GM23338 (cell line): Measurements from ENCODE around the gene FXYD7. TPM values are rescaled to one million over a fixed set of nuclear protein-coding genes. Genes with fewer than 3 reads are reported as not detected.

Source experiments
- ATAC-seq: fragments of 200-7000 bp; cut with Tn5 transposase; 3 replicates; pipeline ENCODE4 v1.9.1; 2020
- DNase-seq: peaks from one replicate; pipeline ENCODE4 v3.0.0-alpha.2; 2015; ENCODE audit warnings: low spot score
- H2AFZ ChIP-seq: fragments of 200-600 bp; sonication (generic); 2 replicates; pipeline ENCODE4 v1.8.0; 2016; ENCODE audit warnings: antibody characterized with exemption, mild to moderate bottlenecking, moderate library complexity
- H3F3A ChIP-seq: fragments of 200-600 bp; sonication (generic); replicated peaks from 2 replicates; pipeline ENCODE4 v1.8.0; 2017; ENCODE audit warnings: antibody characterized with exemption, mixed run types, low read depth
- H3K27ac ChIP-seq: fragments of 200-600 bp; sonication (generic); 2 replicates; pipeline ENCODE4 v1.6.1; 2016; ENCODE audit warnings: low read depth
- H3K27me3 ChIP-seq: fragments of 200-600 bp; sonication (generic); 2 replicates; pipeline ENCODE4 v1.8.0; 2016; ENCODE audit warnings: mild to moderate bottlenecking, mixed run types, moderate library complexity; ENCODE audit not compliant: insufficient read depth
- H3K36me3 ChIP-seq: fragments of 200-600 bp; sonication (generic); 2 replicates; pipeline ENCODE4 v1.8.0; 2016; ENCODE audit warnings: mild to moderate bottlenecking; ENCODE audit not compliant: insufficient read depth
- H3K4me1 ChIP-seq: fragments of 200-600 bp; sonication (generic); 2 replicates; pipeline ENCODE4 v1.8.0; 2016; ENCODE audit warnings: mild to moderate bottlenecking, moderate library complexity; ENCODE audit not compliant: insufficient read depth
- H3K4me2 ChIP-seq: fragments of 200-600 bp; sonication (generic); 2 replicates; pipeline ENCODE4 v1.7.1; 2017; ENCODE audit warnings: mixed run types
- H3K4me3 ChIP-seq: fragments of 200-600 bp; sonication (generic); 2 replicates; pipeline ENCODE4 v1.6.1; 2016; ENCODE audit warnings: mixed run types
- H3K79me2 ChIP-seq: fragments of 200-600 bp; sonication (generic); replicated peaks from 2 replicates; pipeline ENCODE4 v1.8.0; 2017; ENCODE audit warnings: mild to moderate bottlenecking; ENCODE audit not compliant: insufficient read depth
- H3K9me2 ChIP-seq: fragments of 200-600 bp; sonication (generic); 2 replicates; pipeline ENCODE4 v1.8.0; 2017; ENCODE audit not compliant: insufficient read depth
- H4K20me1 ChIP-seq: fragments of 200-600 bp; sonication (generic); replicated peaks from 2 replicates; pipeline ENCODE4 v1.8.0; 2017; ENCODE audit warnings: mild to moderate bottlenecking; ENCODE audit not compliant: insufficient read depth
- H3K27ac Mint-ChIP-seq: 2 replicates; pipeline ENCODE4 v1.8.0; 2020; ENCODE audit warnings: inconsistent platforms, mild to moderate bottlenecking, moderate library complexity, mixed read lengths
- H3K27me3 Mint-ChIP-seq: 3 replicates; pipeline ENCODE4 v1.8.0; 2022; ENCODE audit warnings: low read depth, mild to moderate bottlenecking, moderate library complexity, mixed read lengths, inconsistent platforms; ENCODE audit not compliant: insufficient read depth, poor library complexity
- H3K36me3 Mint-ChIP-seq: 3 replicates; pipeline ENCODE4 v1.8.0; 2021; ENCODE audit warnings: low read depth, mild to moderate bottlenecking, inconsistent platforms, moderate library complexity, mixed read lengths
- H3K4me1 Mint-ChIP-seq: 3 replicates; pipeline ENCODE4 v1.8.0; 2020; ENCODE audit warnings: mild to moderate bottlenecking, inconsistent platforms, mixed read lengths
- H3K4me3 Mint-ChIP-seq: 3 replicates; pipeline ENCODE4 v1.8.0; 2021; ENCODE audit warnings: moderate library complexity, mild to moderate bottlenecking, inconsistent platforms, mixed read lengths
- H3K9me3 Mint-ChIP-seq: 3 replicates; pipeline ENCODE4 v1.8.0; 2020; ENCODE audit warnings: moderate library complexity, mild to moderate bottlenecking, inconsistent platforms, mixed read lengths
- CREB1 ChIP-seq: fragments of 250-450 bp; sonication (Bioruptor Pico); IDR thresholded peaks from 2 replicates; pipeline ENCODE4 v1.5.0; 2020; ENCODE audit warnings: low read depth, mild to moderate bottlenecking, moderate library complexity
- CTCF ChIP-seq, 2 experiments: fragments of 200-600 bp in 1 of 2; sonication (generic) in 1 of 2; conservative IDR thresholded peaks; 2 replicates each; pipeline versions ENCODE4 v1.5.1 to v1.6.1; 2016 to 2017; ENCODE audit warnings: antibody characterized with exemption in 2 of 2, low read depth in 2 of 2, mild to moderate bottlenecking in 2 of 2, moderate library complexity in 1 of 2
- ETS1 ChIP-seq: IDR thresholded peaks from 2 replicates; pipeline ENCODE4 v1.6.1; 2016; ENCODE audit warnings: antibody characterized with exemption
- EZH2 ChIP-seq: fragments of 200-600 bp; sonication (generic); IDR thresholded peaks from one replicate; pipeline ENCODE4 v1.8.0; 2017; ENCODE audit warnings: antibody characterized with exemption, mild to moderate bottlenecking, low read depth; ENCODE audit not compliant: unreplicated experiment
- EZH2phosphoT487 ChIP-seq: fragments of 200-600 bp; sonication (generic); IDR thresholded peaks from one replicate; pipeline ENCODE4 v1.8.1; 2018; ENCODE audit warnings: antibody characterized with exemption; ENCODE audit not compliant: unreplicated experiment
- JUNB ChIP-seq: IDR thresholded peaks from one replicate; pipeline ENCODE4 v1.6.1; 2016; ENCODE audit warnings: antibody characterized with exemption; ENCODE audit not compliant: unreplicated experiment
- NANOG ChIP-seq: IDR thresholded peaks from 2 replicates; pipeline ENCODE4 v1.6.1; 2016; ENCODE audit warnings: antibody characterized with exemption, borderline replicate concordance
- POLR2AphosphoS5 ChIP-seq: IDR thresholded peaks from 2 replicates; pipeline ENCODE4 v1.6.1; 2016; ENCODE audit warnings: antibody characterized with exemption, low read depth
- REST ChIP-seq: IDR thresholded peaks from one replicate; pipeline ENCODE4 v1.6.1; 2018; ENCODE audit warnings: antibody characterized with exemption; ENCODE audit not compliant: unreplicated experiment
- STAT1 ChIP-seq: IDR thresholded peaks from one replicate; pipeline ENCODE4 v1.6.1; 2016; ENCODE audit warnings: antibody characterized with exemption; ENCODE audit not compliant: unreplicated experiment
- ZNF114 ChIP-seq: fragments of 250-450 bp; sonication (Bioruptor Pico); IDR thresholded peaks from 2 replicates; pipeline ENCODE4 v1.5.0; 2020; ENCODE audit warnings: mild to moderate bottlenecking, moderate library complexity
- ZNF331 ChIP-seq: fragments of 250-450 bp; sonication (Bioruptor Pico); IDR thresholded peaks from 2 replicates; pipeline ENCODE4 v1.5.0; 2020; ENCODE audit warnings: low read depth, mild to moderate bottlenecking, moderate library complexity
- ZNF462 ChIP-seq: fragments of 250-450 bp; sonication (Bioruptor Pico); IDR thresholded peaks from 2 replicates; pipeline ENCODE4 v1.5.0; 2020; ENCODE audit warnings: mild to moderate bottlenecking, moderate library complexity
- polyA plus RNA-seq: library from polyadenylated mRNA; unstranded; fragments of >200 nt; fragmentation: Nextera tagmentation; extraction: Ambion mirVana; gene quantifications from 2 replicates; pipeline ENCODE4 v1.2.1, GENCODE V29; 2016
- total RNA-seq: library from RNA; depleted of rRNA; stranded (reverse); fragments of >200 nt; shearing (Covaris generic); gene quantifications from 2 replicates; pipeline ENCODE4 v1.2.3, GENCODE V29; 2014

Gene FXYD7
- total and polyA plus RNA-seq, 2 experiments from 2014 or later, result 9.6 to 44.0 TPM

GRCh38 chr19:35106291-35106583 lies 36.8 kb upstream of the FXYD7 start:
- no peaks in the 10 kb centered on the region; the same call in 1 of the 3 replicates for H3K9me3 Mint-ChIP-seq

More at GRCh38 chr19:35106291-35106583, 36.8 kb upstream of the FXYD7 start:
- H3K9me2 ChIP-seq, result no peaks in the 10 kb centered on the region
- TF ChIP-seq REST, result no peak
- no peak for TF ChIP-seq EZH2phosphoT487
- TF ChIP-seq STAT1, result no peak
- TF ChIP-seq JUNB, result no peak
- TF ChIP-seq ZNF331 (CRISPR knock-in tag), result no peak
- TF ChIP-seq CREB1 (CRISPR knock-in tag), result no peak
- no peak for TF ChIP-seq POLR2AphosphoS5
- no peak for TF ChIP-seq ZNF462
- no peak for TF ChIP-seq NANOG
- TF ChIP-seq ETS1, result no peak
- TF ChIP-seq ZNF114, result no peak
- no peak for TF ChIP-seq EZH2
- TF ChIP-seq CTCF (conservative IDR thresholded peaks at IDR 0.05; ENCODE audit: low read depth in 2 of 2), result no peak
- DNase-seq, result no peak
- peaks cover 12% of the 10 kb centered on the region for H3K4me1 Mint-ChIP-seq
- ATAC-seq, result no peak
- no peak overlapping the region for H3K4me3 ChIP-seq
- H3K27ac Mint-ChIP-seq, result no peak overlapping the region
- peaks cover 19% of the 10 kb centered on the region for H3K27me3 Mint-ChIP-seq
- H2AFZ ChIP-seq, result no peak overlapping the region
- H3K79me2 ChIP-seq, result no peaks in the 10 kb centered on the region
- H3K4me3 Mint-ChIP-seq, result no peak overlapping the region
- no peak overlapping the region for H3K27ac ChIP-seq
- no peaks in the 10 kb centered on the region for H4K20me1 ChIP-seq
- no peaks in the 10 kb centered on the region for H3K36me3 ChIP-seq
- H3K4me1 ChIP-seq, result peaks cover 4% of the 10 kb centered on the region
- H3K36me3 Mint-ChIP-seq, result peaks cover 11% of the 10 kb centered on the region; the same call in 1 of the 3 replicates
- no peaks in the 10 kb centered on the region for H3K27me3 ChIP-seq
- no peak overlapping the region for H3K4me2 ChIP-seq
- H3F3A ChIP-seq, result no peaks in the 10 kb centered on the region
